Caco-2 (cell line): ENCODE data around the gene IGFL1. TPM values are rescaled to one million over a fixed set of nuclear protein-coding genes. Genes with fewer than 3 reads are reported as not detected.
A peak's percentile ranks its signal among the peaks of the same experiment; 100 is the strongest.

Experiments
- BruUV-seq: library from RNA; stranded (reverse); fragments of 400-500 nt; replicated peaks from 2 replicates; lab custom pipeline; 2021; lab: Mats Ljungman, UMichigan
- CTCF ChIA-PET: fragments of 300-600 bp; sonication (Branson Sonifier 250); formaldehyde crosslinking; loops from one replicate; lab custom pipeline; 2022; ENCODE audit warnings: antibody characterized with exemption; lab: Charles Lee
- POLR2A ChIA-PET: fragments of 300-600 bp; sonication (Branson Sonifier 250); formaldehyde crosslinking; loops from one replicate; lab custom pipeline; 2022; ENCODE audit warnings: antibody characterized with exemption; lab: Charles Lee
- DNase-seq, 2 experiments: peaks; one replicate each; pipeline versions ENCODE4 v3.0.0 to v3.0.0-alpha.2; 2020 to 2022
- H3K27me3 ChIP-seq: replicated peaks from 2 replicates; pipeline ENCODE4 v1.6.0; 2011; ENCODE audit warnings: low read length; ENCODE audit not compliant: control insufficient read depth, insufficient read depth
- H3K36me3 ChIP-seq: 2 replicates; pipeline ENCODE4 v1.5.1; 2011; ENCODE audit warnings: low read length; ENCODE audit not compliant: control insufficient read depth, insufficient read depth
- H3K4me1 ChIP-seq: fragments of 250-450 bp; sonication (Bioruptor Pico); 2 replicates; pipeline ENCODE4 v1.5.1; 2020; ENCODE audit warnings: mild to moderate bottlenecking
- H3K4me3 ChIP-seq: 2 replicates; pipeline ENCODE4 v1.5.1; 2011; ENCODE audit warnings: low read depth, mild to moderate bottlenecking, control low read depth, low read length
- H3K9me3 ChIP-seq: fragments of 250-450 bp; sonication (Bioruptor Pico); 2 replicates; pipeline ENCODE4 v1.5.1; 2020; ENCODE audit warnings: mild to moderate bottlenecking, moderate library complexity
- H3K27ac Mint-ChIP-seq: one replicate; pipeline ENCODE4 v1.8.0; 2022; ENCODE audit warnings: mixed read lengths; ENCODE audit not compliant: unreplicated experiment
- H3K27me3 Mint-ChIP-seq: one replicate; pipeline ENCODE4 v1.8.0; 2022; ENCODE audit warnings: mixed read lengths; ENCODE audit not compliant: insufficient read depth, unreplicated experiment
- H3K36me3 Mint-ChIP-seq: one replicate; pipeline ENCODE4 v1.8.0; 2022; ENCODE audit warnings: mild to moderate bottlenecking, mixed read lengths; ENCODE audit not compliant: insufficient read depth, unreplicated experiment
- H3K4me1 Mint-ChIP-seq: one replicate; pipeline ENCODE4 v1.8.0; 2022; ENCODE audit warnings: low read depth, mixed read lengths; ENCODE audit not compliant: unreplicated experiment
- H3K4me3 Mint-ChIP-seq: one replicate; pipeline ENCODE4 v1.8.0; 2022; ENCODE audit warnings: mild to moderate bottlenecking, moderate library complexity, mixed read lengths; ENCODE audit not compliant: unreplicated experiment
- H3K9me3 Mint-ChIP-seq: one replicate; pipeline ENCODE4 v1.8.0; 2022; ENCODE audit warnings: mixed read lengths; ENCODE audit not compliant: unreplicated experiment
- intact Hi-C: fragments of 100-400 bp; cut with micrococcal nuclease; formaldehyde crosslinking; loops from one replicate; pipeline ENCODE4 v1.10.0; 2022; ENCODE audit not compliant: unreplicated experiment
- total RNA-seq: library from RNA; stranded (reverse); gene quantifications from 2 replicates; pipeline ENCODE4 v1.2.3, GENCODE V29; 2022
- TF ChIP-seq, protein P1 (sequence below), 2 experiments: fragments of 200-600 bp in 1 of 2; IDR thresholded peaks; 1 replicate in 1 of 2; 2 replicates in 1 of 2; pipeline versions ENCODE4 v1.5.1 to v1.8.0; 2011 to 2022; ENCODE audit warnings: antibody characterized with exemption in 1 of 2, control low read depth in 1 of 2, inconsistent platforms in 1 of 2, low read depth in 1 of 2, low read length in 1 of 2, mild to moderate bottlenecking in 1 of 2, moderate library complexity in 1 of 2; ENCODE audit not compliant: insufficient read depth in 1 of 2, severe bottlenecking in 1 of 2, unreplicated experiment in 1 of 2

Gene IGFL1
- total RNA-seq, 1 experiment from 2014 or later, result not detected

DNA sequence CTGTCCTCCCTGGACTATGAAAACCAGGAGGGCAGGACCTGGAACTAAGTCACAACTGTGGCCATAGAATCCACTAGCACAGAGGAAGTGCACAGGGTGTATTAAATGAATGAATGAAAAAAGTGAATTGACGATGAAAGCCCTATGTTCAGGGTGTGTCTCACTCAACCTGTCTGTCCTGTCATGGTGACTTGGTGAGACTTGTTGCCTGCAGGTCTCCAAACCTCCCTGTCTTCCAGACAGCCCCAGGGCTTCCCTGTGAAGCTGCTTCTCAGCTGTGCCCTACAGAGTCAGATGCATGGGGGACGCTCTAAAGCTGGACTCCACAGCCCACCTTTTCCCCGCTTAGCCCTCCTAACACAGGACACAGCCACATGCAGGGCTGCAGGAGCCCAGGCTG is 4.8 kb upstream of the IGFL1 start:
- Histone ChIP-seq H3K4me3 (no peak overlapping the region), H3K36me3 (no peaks in the 10 kb centered on the region), H3K9me3 (no peaks in the 10 kb centered on the region), H3K4me1 (peaks cover 18% of the 10 kb centered on the region), H3K27me3 (no peaks in the 10 kb centered on the region)
- no peak overlapping the region for H3K27ac Mint-ChIP-seq
- no peak overlapping the region for H3K4me3 Mint-ChIP-seq
- H3K4me1 Mint-ChIP-seq, result peaks cover 14% of the 10 kb centered on the region
- no peaks in the 10 kb centered on the region for H3K36me3 Mint-ChIP-seq
- TF ChIP-seq, protein P1, sequence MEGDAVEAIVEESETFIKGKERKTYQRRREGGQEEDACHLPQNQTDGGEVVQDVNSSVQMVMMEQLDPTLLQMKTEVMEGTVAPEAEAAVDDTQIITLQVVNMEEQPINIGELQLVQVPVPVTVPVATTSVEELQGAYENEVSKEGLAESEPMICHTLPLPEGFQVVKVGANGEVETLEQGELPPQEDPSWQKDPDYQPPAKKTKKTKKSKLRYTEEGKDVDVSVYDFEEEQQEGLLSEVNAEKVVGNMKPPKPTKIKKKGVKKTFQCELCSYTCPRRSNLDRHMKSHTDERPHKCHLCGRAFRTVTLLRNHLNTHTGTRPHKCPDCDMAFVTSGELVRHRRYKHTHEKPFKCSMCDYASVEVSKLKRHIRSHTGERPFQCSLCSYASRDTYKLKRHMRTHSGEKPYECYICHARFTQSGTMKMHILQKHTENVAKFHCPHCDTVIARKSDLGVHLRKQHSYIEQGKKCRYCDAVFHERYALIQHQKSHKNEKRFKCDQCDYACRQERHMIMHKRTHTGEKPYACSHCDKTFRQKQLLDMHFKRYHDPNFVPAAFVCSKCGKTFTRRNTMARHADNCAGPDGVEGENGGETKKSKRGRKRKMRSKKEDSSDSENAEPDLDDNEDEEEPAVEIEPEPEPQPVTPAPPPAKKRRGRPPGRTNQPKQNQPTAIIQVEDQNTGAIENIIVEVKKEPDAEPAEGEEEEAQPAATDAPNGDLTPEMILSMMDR (IDR thresholded peaks at IDR 0.05; ENCODE audit: insufficient read depth in 1 of 2, low read depth in 1 of 2, low read length in 1 of 2, severe bottlenecking in 1 of 2, unreplicated experiment in 1 of 2), result no peak
- POLR2A ChIA-PET, result no interaction called here
- CTCF ChIA-PET, result no interaction called here
- intact Hi-C loops, result no loop called here
- H3K9me3 Mint-ChIP-seq, result no peaks in the 10 kb centered on the region
- no TSS peak for BruUV-seq
- H3K27me3 Mint-ChIP-seq, result peaks cover 2% of the 10 kb centered on the region
- no peak for DNase-seq

DNA sequence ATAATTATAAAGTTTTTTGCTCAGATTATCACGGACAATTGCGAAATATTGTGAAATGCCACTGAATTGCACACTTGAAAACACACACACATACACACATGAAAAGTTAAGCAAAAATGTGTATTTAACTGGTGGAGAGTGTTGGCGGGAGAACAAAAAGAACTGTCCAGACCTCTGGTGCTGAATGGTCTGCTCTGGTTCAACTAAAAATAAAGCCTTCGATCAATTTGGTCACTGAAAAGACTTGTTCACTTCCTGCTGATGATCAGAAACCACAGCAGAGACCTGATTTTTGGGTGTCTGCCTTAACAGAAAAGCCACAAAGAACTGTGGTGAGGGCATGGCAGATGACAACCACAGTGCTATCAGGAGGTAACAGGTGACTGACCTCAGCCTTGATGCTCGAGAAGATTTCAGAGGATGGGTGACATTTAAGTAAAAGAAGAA is 4.0 kb upstream of the IGFL1 start:
- ChIA-PET CTCF (no interaction called here), POLR2A (no interaction called here)
- Mint-ChIP-seq H3K27ac (no peak overlapping the region), H3K27me3 (peaks cover 2% of the 10 kb centered on the region), H3K4me3 (no peak overlapping the region), H3K4me1 (peaks cover 14% of the 10 kb centered on the region), H3K9me3 (no peaks in the 10 kb centered on the region), H3K36me3 (no peaks in the 10 kb centered on the region)
- intact Hi-C loops, result no loop called here
- Histone ChIP-seq H3K36me3 (no peaks in the 10 kb centered on the region), H3K4me3 (no peak overlapping the region), H3K9me3 (no peaks in the 10 kb centered on the region), H3K4me1 (peaks cover 18% of the 10 kb centered on the region), H3K27me3 (no peaks in the 10 kb centered on the region)
- peak in 1 of 2 experiments; percentile 23 for DNase-seq
- TF ChIP-seq, protein P1 (IDR thresholded peaks at IDR 0.05; ENCODE audit: insufficient read depth in 1 of 2, low read depth in 1 of 2, low read length in 1 of 2, severe bottlenecking in 1 of 2, unreplicated experiment in 1 of 2), result no peak
- no TSS peak for BruUV-seq

DNA sequence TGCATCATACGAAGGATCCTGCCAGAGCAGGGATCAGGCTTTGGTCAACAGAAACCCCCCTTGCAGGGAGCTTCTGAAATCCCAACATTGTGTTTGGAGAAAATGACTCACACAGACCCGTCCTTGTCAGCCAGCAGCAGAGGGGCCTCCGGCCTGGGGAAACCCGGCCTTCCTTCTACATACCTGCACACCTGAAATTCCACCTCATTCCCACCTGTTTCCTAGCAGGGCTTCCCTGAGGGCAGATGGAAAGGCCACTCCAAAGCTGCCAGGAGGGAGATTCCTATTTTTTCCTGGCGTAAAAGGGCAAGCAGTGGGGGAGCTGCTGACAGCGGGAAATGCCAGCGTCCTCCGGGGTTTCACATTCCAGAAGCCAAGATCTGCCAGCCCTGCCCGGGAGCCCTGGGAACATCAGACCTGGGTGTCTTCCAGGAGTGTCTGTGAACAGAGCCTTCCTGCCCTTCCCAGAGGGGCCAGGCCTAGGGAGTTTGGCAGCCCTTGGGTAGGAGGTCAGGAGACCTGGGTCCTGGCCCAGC is 3.0 kb upstream of the IGFL1 start:
- TF ChIP-seq, protein P1 (IDR thresholded peaks at IDR 0.05; ENCODE audit: insufficient read depth in 1 of 2, low read depth in 1 of 2, low read length in 1 of 2, severe bottlenecking in 1 of 2, unreplicated experiment in 1 of 2), result no peak
- BruUV-seq, result no TSS peak
- POLR2A ChIA-PET, result interaction anchor here (0.6 kb wide), 1 partner anchor 363 kb away, joined by 3 read pairs; no protein-coding TSS in a partner anchor
- Histone ChIP-seq H3K9me3 (no peaks in the 10 kb centered on the region), H3K36me3 (no peaks in the 10 kb centered on the region), H3K4me3 (no peak overlapping the region), H3K27me3 (no peaks in the 10 kb centered on the region), H3K4me1 (peaks cover 18% of the 10 kb centered on the region)
- no peaks in the 10 kb centered on the region for H3K36me3 Mint-ChIP-seq
- peaks cover 2% of the 10 kb centered on the region for H3K27me3 Mint-ChIP-seq
- CTCF ChIA-PET, result no interaction called here
- peak in 1 of 2 experiments; percentile 55 for DNase-seq
- no peak overlapping the region for H3K27ac Mint-ChIP-seq
- intact Hi-C loops, result no loop called here
- no peak overlapping the region for H3K4me3 Mint-ChIP-seq
- no peaks in the 10 kb centered on the region for H3K9me3 Mint-ChIP-seq
- H3K4me1 Mint-ChIP-seq, result peaks cover 14% of the 10 kb centered on the region
